GM12891 (cell line): ENCODE results near the gene ARHGEF12.

Experiments used
- PAX5 ChIP-seq: IDR thresholded peaks from 2 replicates; pipeline ENCODE4 v1.6.1; 2011; ENCODE audit warnings: low read length, moderate library complexity, mild to moderate bottlenecking; ENCODE audit not compliant: insufficient read depth, severe bottlenecking
- POLR2A ChIP-seq: IDR thresholded peaks from 2 replicates; pipeline ENCODE4 v1.6.1; 2011; ENCODE audit warnings: low read depth, low read length, control low read depth
- POLR2AphosphoS5 ChIP-seq: IDR thresholded peaks from 2 replicates; pipeline ENCODE4 v1.6.1; 2011; ENCODE audit warnings: low read depth, low read length, control low read depth
- POU2F2 ChIP-seq: IDR thresholded peaks from 2 replicates; pipeline ENCODE4 v1.6.1; 2011; ENCODE audit warnings: low read depth, mild to moderate bottlenecking, control low read depth, low read length, moderate library complexity
- SPI1 ChIP-seq: IDR thresholded peaks from 2 replicates; pipeline ENCODE4 v1.6.1; 2011; ENCODE audit warnings: low read depth, low read length, control low read depth
- TAF1 ChIP-seq: IDR thresholded peaks from 2 replicates; pipeline ENCODE4 v1.6.1; 2011; ENCODE audit warnings: low read depth, low read length, control low read depth

DNA sequence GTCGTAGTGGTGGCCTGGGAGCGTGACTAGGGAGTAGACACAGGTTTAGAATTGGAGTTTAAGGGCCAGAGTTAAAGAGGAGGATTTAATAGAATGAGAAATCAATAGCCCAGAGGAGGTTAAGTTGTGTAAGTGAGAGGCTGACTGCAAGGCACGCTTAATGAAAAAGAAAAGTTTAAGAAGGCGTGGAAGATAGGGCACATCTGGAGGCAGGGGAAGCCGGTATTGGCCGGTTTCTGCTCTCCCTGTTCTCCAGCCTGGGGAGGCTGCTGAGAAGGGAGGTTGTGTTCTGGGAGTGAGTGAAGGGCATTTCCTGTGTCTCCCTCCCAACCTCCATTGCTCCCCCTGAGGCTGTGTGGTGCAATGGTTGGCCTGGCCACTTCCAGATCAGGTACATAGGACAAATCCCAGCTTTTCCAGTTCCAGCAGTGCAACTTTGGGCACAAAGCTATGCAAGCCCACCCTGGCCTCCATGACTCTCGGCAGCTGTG lies 181.6 kb downstream of the ARHGEF12 start:
- TF ChIP-seq POLR2A (no peak), POLR2AphosphoS5 (no peak), PAX5 (no peak), SPI1 (no peak), POU2F2 (no peak), TAF1 (no peak)
